Breast epithelium (tissue), 4 donors: ENCODE measurements around the gene THNSL1. TPM values are rescaled to one million over a fixed set of nuclear protein-coding genes. Genes with fewer than 3 reads are reported as not detected.

ENCODE experiments used
- DNase-seq, 2 donors: peaks; one replicate each; pipeline ENCODE4 v3.0.0-alpha.2; 2019; ENCODE audit warnings: low spot score in 2 of 2
- H3K27ac ChIP-seq, 2 donors: fragments of 200-600 bp; sonication (generic) in 1 of 2; one replicate each; pipeline ENCODE4 v1.5.1; 2016 to 2019; ENCODE audit warnings: mild to moderate bottlenecking in 1 of 2
- H3K27me3 ChIP-seq, 2 donors: fragments of 200-600 bp; sonication (generic) in 1 of 2; one replicate each; pipeline versions ENCODE4 v1.5.1 to v1.6.0; 2017 to 2019; ENCODE audit warnings: control low read depth in 1 of 2, mild to moderate bottlenecking in 1 of 2
- H3K36me3 ChIP-seq: fragments of 200-600 bp; one replicate; pipeline ENCODE4 v1.5.1; 2019
- H3K4me1 ChIP-seq, 2 donors: fragments of 200-600 bp; sonication (generic); one replicate each; pipeline ENCODE4 v1.5.1; 2016 to 2019; ENCODE audit warnings: control low read depth in 1 of 2
- H3K4me3 ChIP-seq, 3 donors: fragments of 200-600 bp; sonication (generic); 1 replicate in 2 of 3; 2 replicates in 1 of 3; pipeline ENCODE4 v1.5.1; 2016 to 2019; ENCODE audit warnings: mild to moderate bottlenecking in 3 of 3, moderate library complexity in 2 of 3
- H3K9me3 ChIP-seq, 2 donors: fragments of 200-600 bp; sonication (generic) in 1 of 2; one replicate each; pipeline ENCODE4 v1.5.1; 2016 to 2019; ENCODE audit warnings: control low read depth in 1 of 2
- CTCF ChIP-seq, 3 donors: fragments of 450-650 bp; IDR thresholded peaks; one replicate each; pipeline ENCODE4 v1.5.1; 2016 to 2017; ENCODE audit warnings: antibody characterized with exemption in 3 of 3, mild to moderate bottlenecking in 3 of 3, moderate library complexity in 3 of 3
- POLR2A ChIP-seq: fragments of 450-650 bp; IDR thresholded peaks from one replicate; pipeline ENCODE4 v1.6.1; 2016; ENCODE audit warnings: antibody characterized with exemption, mild to moderate bottlenecking, moderate library complexity
- POLR2AphosphoS5 ChIP-seq, 3 donors: sonication (generic); formaldehyde crosslinking; IDR thresholded peaks; one replicate each; pipeline ENCODE4 v1.6.1; 2017; ENCODE audit warnings: antibody characterized with exemption in 3 of 3
- intact Hi-C: fragments of 100-400 bp; cut with DNase I; formaldehyde crosslinking; loops from one replicate; pipeline ENCODE4 v1.15.1; 2023; ENCODE audit warnings: low total_unique reads
- total RNA-seq, 3 donors: library from RNA; depleted of rRNA; stranded (reverse); fragments of >200 nt; gene quantifications; one replicate each; pipeline ENCODE4 v1.1.0, GENCODE V29; 2016

The THNSL1 gene
- total RNA-seq, 3 donors from 2014 or later, result 1.6 to 4.2 (median 1.6) TPM

- intact Hi-C loops, result no loop called here
- H3K27me3 ChIP-seq, result no peaks in the 10 kb centered on the region
- DNase-seq, result no peak
- no peak for TF ChIP-seq POLR2AphosphoS5 (IDR thresholded peaks at IDR 0.05)
- TF ChIP-seq CTCF (IDR thresholded peaks at IDR 0.05), result no peak
- no peak for TF ChIP-seq POLR2A
- H3K36me3 ChIP-seq, result no peaks in the 10 kb centered on the region
- H3K4me1 ChIP-seq, result no peaks in the 10 kb centered on the region
- no peak overlapping the region for H3K4me3 ChIP-seq
- H3K27ac ChIP-seq, result no peak overlapping the region
- no peaks in the 10 kb centered on the region for H3K9me3 ChIP-seq
Measured at GRCh38 chr10:25063157-25063556, 46.7 kb downstream of the THNSL1 start.

- Histone ChIP-seq H3K9me3 (no peaks in the 10 kb centered on the region), H3K27ac (no peak overlapping the region), H3K4me1 (no peaks in the 10 kb centered on the region), H3K27me3 (no peaks in the 10 kb centered on the region), H3K36me3 (no peaks in the 10 kb centered on the region), H3K4me3 (no peak overlapping the region)
- TF ChIP-seq POLR2AphosphoS5 (IDR thresholded peaks at IDR 0.05), result no peak
- no peak for TF ChIP-seq POLR2A
- no peak for TF ChIP-seq CTCF (IDR thresholded peaks at IDR 0.05)
- intact Hi-C loops, result no loop called here
- DNase-seq, result no peak
Measured at GRCh38 chr10:25063644-25064043, 47.2 kb downstream of the THNSL1 start.

- Histone ChIP-seq H3K27me3 (no peaks in the 10 kb centered on the region), H3K36me3 (no peaks in the 10 kb centered on the region), H3K9me3 (no peaks in the 10 kb centered on the region), H3K27ac (no peak overlapping the region), H3K4me3 (no peak overlapping the region), H3K4me1 (no peaks in the 10 kb centered on the region)
- TF ChIP-seq POLR2AphosphoS5 (IDR thresholded peaks at IDR 0.05), result no peak
- TF ChIP-seq POLR2A, result no peak
- no peak for TF ChIP-seq CTCF (IDR thresholded peaks at IDR 0.05)
- intact Hi-C loops, result no loop called here
- DNase-seq, result no peak
Measured at GRCh38 chr10:25064401-25064800, 48.0 kb downstream of the THNSL1 start.

GRCh38 chr10:25065761-25066476 is 49.5 kb downstream of the THNSL1 start:
- no peaks in the 10 kb centered on the region for H3K4me1 ChIP-seq
- no peak for DNase-seq
- no peaks in the 10 kb centered on the region for H3K9me3 ChIP-seq
- TF ChIP-seq CTCF (IDR thresholded peaks at IDR 0.05) (no peak), POLR2AphosphoS5 (IDR thresholded peaks at IDR 0.05) (no peak), POLR2A (no peak)
- no peaks in the 10 kb centered on the region for H3K36me3 ChIP-seq
- H3K4me3 ChIP-seq, result no peak overlapping the region
- no peak overlapping the region for H3K27ac ChIP-seq
- intact Hi-C loops, result no loop called here
- H3K27me3 ChIP-seq, result no peaks in the 10 kb centered on the region

- intact Hi-C loops, result no loop called here
- TF ChIP-seq CTCF (IDR thresholded peaks at IDR 0.05), result no peak
- no peak for TF ChIP-seq POLR2AphosphoS5 (IDR thresholded peaks at IDR 0.05)
- TF ChIP-seq POLR2A, result no peak
- H3K27me3 ChIP-seq, result no peaks in the 10 kb centered on the region
- H3K27ac ChIP-seq, result no peak overlapping the region
- H3K9me3 ChIP-seq, result no peaks in the 10 kb centered on the region
- no peaks in the 10 kb centered on the region for H3K4me1 ChIP-seq
- DNase-seq, result no peak
- H3K36me3 ChIP-seq, result no peaks in the 10 kb centered on the region
- no peak overlapping the region for H3K4me3 ChIP-seq
Measured at GRCh38 chr10:25068152-25069058, 52.0 kb downstream of the THNSL1 start.
